ENCODE data around the gene PAQR7. TPM values are rescaled to one million over a fixed set of nuclear protein-coding genes. Genes with fewer than 3 reads are reported as not detected.

PAQR7 gene, protein sequence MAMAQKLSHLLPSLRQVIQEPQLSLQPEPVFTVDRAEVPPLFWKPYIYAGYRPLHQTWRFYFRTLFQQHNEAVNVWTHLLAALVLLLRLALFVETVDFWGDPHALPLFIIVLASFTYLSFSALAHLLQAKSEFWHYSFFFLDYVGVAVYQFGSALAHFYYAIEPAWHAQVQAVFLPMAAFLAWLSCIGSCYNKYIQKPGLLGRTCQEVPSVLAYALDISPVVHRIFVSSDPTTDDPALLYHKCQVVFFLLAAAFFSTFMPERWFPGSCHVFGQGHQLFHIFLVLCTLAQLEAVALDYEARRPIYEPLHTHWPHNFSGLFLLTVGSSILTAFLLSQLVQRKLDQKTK
- 7.5 and 8.1 TPM in 2 replicates for total RNA-seq

- no peak for DNase-seq (ENCODE audit: extremely low read depth, low read depth, low spot score)
Observed at GRCh38 chr1:25875154-25875855, at the start of gene PAQR7. TSS of gene PAQR7 (minus strand) at chr1:25875708. CDS start at chr1:25863839, 11,869 bp downstream.

GRCh38 chr1:25924454-25924853 is 48.9 kb upstream of the PAQR7 start:
- no peak for DNase-seq (ENCODE audit: extremely low read depth, low read depth, low spot score)

GRCh38 chr1:25922971-25923552 is 47.6 kb upstream of the PAQR7 start:
- DNase-seq (ENCODE audit: extremely low read depth, low read depth, low spot score): no peak

- no peak for DNase-seq (ENCODE audit: extremely low read depth, low read depth, low spot score)
Observed at GRCh38 chr1:25922056-25922970, 46.8 kb upstream of the PAQR7 start.

DNA sequence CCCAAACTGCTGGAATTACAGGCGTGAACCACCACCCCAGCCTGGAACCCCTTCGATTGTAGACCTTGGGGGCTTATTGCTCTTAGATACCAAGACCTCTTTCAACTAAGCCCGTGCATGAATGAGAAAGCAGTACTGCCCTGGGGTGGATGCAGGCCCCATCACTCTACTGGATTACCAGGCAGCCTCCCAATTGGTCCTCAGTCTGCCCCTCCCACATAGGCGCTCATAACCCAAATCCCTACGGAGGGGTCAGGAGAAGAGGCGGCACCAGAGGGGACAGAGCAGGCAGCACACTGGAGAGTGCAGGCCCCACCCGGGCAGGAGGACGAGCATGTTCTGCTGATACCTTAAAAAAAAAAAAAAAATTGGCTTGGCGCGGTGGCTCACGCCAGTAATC is 43.1 kb upstream of the PAQR7 start:
- no peak for DNase-seq (ENCODE audit: extremely low read depth, low read depth, low spot score)

- no peak for DNase-seq (ENCODE audit: extremely low read depth, low read depth, low spot score)
Observed at GRCh38 chr1:25917996-25918395, 42.5 kb upstream of the PAQR7 start.

- no peak for DNase-seq (ENCODE audit: extremely low read depth, low read depth, low spot score)
Observed at GRCh38 chr1:25916460-25916859, 41.0 kb upstream of the PAQR7 start.

DNA sequence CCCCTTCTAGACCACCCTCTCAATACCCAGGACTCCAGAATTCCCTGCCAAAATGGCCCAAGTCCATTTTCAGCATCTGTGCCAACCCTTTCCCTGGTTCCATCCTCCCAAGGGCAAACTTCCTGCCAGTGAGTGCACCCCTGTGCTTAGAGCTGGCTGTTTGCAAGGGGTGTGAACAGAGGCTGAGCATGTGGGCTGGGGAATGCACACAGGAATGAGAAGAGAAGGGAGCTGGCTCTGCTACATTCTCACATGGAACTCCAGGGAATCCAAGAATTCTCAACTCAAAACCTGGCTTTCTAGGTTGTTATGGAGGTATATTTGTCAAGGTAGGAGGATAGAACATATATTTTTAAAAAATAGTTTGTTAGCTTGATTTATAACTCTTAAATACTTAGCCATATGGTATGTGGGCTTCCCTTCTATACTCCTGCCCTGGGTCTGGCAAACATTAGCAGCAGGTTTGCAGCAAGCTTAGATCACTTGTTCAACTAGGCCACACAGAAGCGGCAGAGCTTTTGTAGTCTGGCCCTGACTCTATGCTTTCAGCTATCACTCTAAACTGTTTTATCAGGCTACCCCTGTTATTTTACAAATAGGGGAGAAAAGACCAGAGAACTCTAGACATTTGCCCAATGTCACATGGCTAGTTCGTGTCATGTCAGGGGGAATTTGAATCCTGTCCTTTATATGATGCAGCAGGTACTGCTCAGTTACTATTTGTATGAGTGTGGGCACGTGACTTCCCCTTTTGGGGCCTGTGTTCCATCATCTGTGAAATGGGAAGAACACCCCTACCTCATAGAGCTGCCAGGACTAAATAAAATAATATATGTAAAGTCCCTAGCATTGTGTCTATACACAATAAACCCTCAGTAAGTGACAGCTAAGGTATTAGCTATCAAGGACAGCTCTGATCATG is 38.8 kb upstream of the PAQR7 start:
- no peak for DNase-seq (ENCODE audit: extremely low read depth, low read depth, low spot score)

DNA sequence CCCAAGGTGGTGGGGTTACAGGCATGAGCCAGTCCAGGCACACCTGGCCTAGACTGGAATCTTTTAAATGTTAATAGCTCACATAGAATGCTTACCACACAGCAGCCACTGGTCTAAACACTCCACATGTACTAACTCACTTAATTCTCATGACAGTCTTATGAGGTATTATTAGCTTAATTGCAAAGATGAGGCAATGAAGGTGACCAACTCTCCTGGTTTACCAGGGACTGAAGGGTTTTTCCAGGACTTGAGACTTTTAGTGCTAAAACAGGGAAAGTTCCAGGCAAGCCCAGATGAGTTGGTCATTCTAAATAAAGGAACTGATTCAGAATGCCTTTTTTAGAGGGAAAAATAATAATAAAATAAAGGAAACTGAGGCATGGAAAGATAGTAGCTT is 37.7 kb upstream of the PAQR7 start:
- no peak for DNase-seq (ENCODE audit: extremely low read depth, low read depth, low spot score)

DNA sequence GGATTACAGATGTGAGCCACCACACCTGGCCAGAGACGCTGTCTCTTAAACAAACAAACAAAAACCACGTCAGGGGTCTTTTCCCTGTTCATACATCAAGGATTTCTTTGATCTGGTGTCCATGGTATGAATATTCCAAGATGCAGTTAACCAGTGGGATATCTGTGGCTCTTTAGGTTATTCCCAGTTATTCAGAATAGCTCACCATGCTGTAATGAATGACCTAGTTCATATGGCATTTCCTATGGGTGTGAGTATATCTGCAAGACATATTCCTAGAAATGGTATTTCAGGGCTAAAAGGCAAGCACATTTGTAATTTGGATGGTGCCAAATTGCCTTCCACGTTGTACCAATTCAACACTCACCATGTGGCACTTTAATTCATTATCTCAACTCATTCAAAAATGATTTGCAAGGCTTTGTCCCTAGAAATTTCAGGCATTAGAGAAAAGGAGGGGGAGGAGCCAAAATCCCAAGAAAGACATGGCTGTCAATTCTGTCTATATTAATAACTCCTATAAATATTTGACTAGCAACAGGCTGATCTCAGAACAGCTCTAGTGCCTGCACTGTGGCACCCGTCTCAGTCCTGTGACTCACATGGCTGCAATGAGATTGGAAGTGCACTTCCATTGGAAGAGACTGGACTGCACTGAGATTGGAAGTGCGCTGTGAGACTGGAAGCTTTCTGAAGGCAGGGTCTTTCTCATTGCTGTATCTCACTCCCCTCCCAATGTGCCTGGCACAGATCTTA is 36.7 kb upstream of the PAQR7 start:
- DNase-seq (ENCODE audit: extremely low read depth, low read depth, low spot score): no peak

GRCh38 chr1:25911162-25911561 is 35.7 kb upstream of the PAQR7 start:
- DNase-seq (ENCODE audit: extremely low read depth, low read depth, low spot score): no peak

DNA sequence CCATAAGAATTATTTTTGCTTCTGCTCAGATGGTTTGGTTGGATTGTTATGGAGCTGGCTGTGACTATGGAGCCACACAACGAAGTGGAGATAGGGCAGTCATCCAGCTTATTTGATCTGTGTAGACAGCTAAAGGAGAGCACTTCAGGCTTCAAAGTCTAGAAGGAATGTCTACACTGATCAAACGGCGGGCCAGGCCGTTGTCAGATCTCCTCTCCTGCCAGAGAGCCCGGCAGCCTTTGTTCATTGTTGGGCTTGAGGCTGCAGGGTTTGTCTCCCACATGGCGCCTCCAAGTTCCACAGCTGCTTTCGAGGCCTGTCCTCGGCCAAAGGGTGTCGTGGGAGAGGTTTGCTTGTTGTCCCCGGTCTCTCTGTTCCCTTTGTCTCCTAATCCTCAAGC is 33.5 kb upstream of the PAQR7 start:
- DNase-seq (ENCODE audit: extremely low read depth, low read depth, low spot score): no peak

GRCh38 chr1:25908161-25908560 is 32.7 kb upstream of the PAQR7 start:
- no peak for DNase-seq (ENCODE audit: extremely low read depth, low read depth, low spot score)

DNA sequence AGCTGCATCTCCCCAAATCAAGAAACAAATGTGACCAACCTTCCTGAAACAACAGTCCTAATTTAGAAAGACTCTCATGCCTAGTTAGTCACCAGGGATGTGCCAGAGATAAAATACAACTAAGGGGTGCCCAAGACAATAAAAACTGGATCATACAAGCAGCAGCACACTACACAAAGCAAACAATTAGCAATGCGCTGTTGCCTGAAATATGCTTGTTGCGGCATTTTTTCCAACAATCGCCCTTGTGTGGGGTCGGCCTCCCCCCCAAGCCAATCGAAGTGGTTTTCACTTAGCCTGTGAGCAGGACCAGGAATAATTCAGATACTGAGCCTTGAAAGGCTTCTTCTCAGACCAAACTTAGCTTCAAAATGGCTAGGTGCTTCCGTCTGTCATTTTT is 32.1 kb upstream of the PAQR7 start:
- DNase-seq (ENCODE audit: extremely low read depth, low read depth, low spot score): no peak

GRCh38 chr1:25906644-25907300 is 31.3 kb upstream of the PAQR7 start:
- no peak for DNase-seq (ENCODE audit: extremely low read depth, low read depth, low spot score)

GRCh38 chr1:25905680-25906643 is 30.5 kb upstream of the PAQR7 start, which contains the start of gene STMN1:
TSS of gene STMN1 (minus strand) at chr1:25906419. CDS start at chr1:25904676, 1,743 bp downstream.
- DNase-seq (ENCODE audit: extremely low read depth, low read depth, low spot score): no peak

DNA sequence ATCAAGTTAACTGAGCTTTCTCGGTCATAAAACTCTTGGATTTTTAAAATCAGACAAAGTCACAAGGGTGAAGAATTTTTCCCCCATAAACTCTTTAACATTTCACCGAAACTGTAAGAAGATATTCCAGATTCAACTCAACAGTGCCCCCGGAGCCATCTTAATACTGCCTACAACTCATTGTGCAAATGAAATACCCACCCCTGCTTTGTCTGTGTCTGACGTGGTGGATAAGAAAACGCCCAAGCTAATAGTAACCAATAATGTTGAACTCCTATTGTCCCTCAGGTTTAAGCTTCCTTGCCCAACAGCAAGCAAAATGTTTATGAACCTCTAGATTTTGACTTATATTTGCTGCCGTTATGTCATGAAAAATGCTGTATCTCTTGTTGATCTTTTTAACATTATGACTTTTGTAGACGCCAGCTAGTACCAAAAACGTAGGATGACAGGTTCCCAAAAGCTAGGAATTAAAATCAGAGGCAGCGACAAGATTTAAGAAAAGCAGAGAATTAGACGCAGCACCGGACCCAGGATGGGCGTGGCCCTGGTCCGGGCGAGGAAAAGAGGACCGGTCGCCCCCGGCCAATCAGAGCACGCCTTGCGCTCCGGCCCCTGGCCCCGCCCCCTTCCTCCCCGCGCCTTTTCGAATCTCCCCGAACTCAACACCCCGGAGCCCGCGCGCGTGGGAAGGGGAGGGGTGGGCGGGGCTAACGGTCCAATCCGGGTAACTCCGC is 29.6 kb upstream of the PAQR7 start:
- peak; percentile 41 for DNase-seq (ENCODE audit: extremely low read depth, low read depth, low spot score)

Measured in glomerular endothelial cell (primary cell).